ENCODE measurements around the gene NKX1-2. TPM values are rescaled to one million over a fixed set of nuclear protein-coding genes. Genes with fewer than 3 reads are reported as not detected.

Gene NKX1-2
- total RNA-seq, 1 donor from 2014 or later: not detected

DNA sequence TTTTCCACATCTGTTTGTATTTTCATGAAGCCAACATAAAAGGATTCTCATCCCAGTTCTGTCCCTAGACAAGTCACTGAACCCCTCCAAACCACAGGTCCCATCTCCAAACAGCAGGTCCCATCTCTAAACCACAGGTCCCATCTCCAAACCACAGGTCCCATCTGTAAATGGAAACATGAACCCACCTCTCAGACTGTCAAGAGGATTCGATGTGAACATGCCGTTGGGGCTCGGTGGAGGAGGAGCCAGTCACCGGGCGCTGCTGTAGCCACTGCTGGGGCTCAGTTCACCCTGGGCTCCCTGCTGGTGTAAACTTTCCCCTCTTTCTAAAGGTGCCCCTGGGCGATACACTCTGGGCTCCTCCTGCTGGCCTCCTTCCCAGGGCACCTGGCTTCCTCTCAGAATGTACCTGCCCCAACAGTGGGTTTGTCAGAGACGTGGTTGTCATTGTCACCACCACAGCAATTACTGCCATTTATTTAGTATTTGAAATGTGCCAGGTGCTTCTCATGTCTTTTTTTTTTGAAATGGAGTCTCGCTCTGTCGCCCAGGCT lies 24.8 kb upstream of the NKX1-2 start:
- no peaks in the 10 kb centered on the region for H3K27me3 Mint-ChIP-seq (ENCODE audit: low read depth)
- no peak for DNase-seq (ENCODE audit: low spot score in 2 of 2, unreplicated experiment in 2 of 2)
- H3K9me3 Mint-ChIP-seq: no peaks in the 10 kb centered on the region
- H3K4me1 Mint-ChIP-seq: peaks cover 4% of the 10 kb centered on the region
- H3K36me3 Mint-ChIP-seq: no peaks in the 10 kb centered on the region
- H3K27ac Mint-ChIP-seq: no peak overlapping the region
- TF ChIP-seq CTCF (IDR thresholded peaks at IDR 0.05; ENCODE audit: unreplicated experiment): no peak
- no peak overlapping the region for H3K4me3 Mint-ChIP-seq

GRCh38 chr10:124473070-124473469 lies 23.2 kb upstream of the NKX1-2 start:
- DNase-seq (ENCODE audit: low spot score in 2 of 2, unreplicated experiment in 2 of 2): no peak
- Mint-ChIP-seq H3K27me3 (ENCODE audit: low read depth) (no peaks in the 10 kb centered on the region), H3K4me1 (peaks cover 4% of the 10 kb centered on the region), H3K36me3 (no peaks in the 10 kb centered on the region), H3K4me3 (no peak overlapping the region), H3K27ac (no peak overlapping the region), H3K9me3 (no peaks in the 10 kb centered on the region)
- no peak for TF ChIP-seq CTCF (IDR thresholded peaks at IDR 0.05; ENCODE audit: unreplicated experiment)

- no peaks in the 10 kb centered on the region for H3K36me3 Mint-ChIP-seq
- DNase-seq (ENCODE audit: low spot score in 2 of 2, unreplicated experiment in 2 of 2): no peak
- H3K27me3 Mint-ChIP-seq (ENCODE audit: low read depth): no peaks in the 10 kb centered on the region
- no peak overlapping the region for H3K27ac Mint-ChIP-seq
- H3K4me1 Mint-ChIP-seq: no peaks in the 10 kb centered on the region
- H3K4me3 Mint-ChIP-seq: no peak overlapping the region
- H3K9me3 Mint-ChIP-seq: no peaks in the 10 kb centered on the region
- TF ChIP-seq CTCF (IDR thresholded peaks at IDR 0.05; ENCODE audit: unreplicated experiment): no peak
Measured at GRCh38 chr10:124472071-124472470, 22.2 kb upstream of the NKX1-2 start.

DNA sequence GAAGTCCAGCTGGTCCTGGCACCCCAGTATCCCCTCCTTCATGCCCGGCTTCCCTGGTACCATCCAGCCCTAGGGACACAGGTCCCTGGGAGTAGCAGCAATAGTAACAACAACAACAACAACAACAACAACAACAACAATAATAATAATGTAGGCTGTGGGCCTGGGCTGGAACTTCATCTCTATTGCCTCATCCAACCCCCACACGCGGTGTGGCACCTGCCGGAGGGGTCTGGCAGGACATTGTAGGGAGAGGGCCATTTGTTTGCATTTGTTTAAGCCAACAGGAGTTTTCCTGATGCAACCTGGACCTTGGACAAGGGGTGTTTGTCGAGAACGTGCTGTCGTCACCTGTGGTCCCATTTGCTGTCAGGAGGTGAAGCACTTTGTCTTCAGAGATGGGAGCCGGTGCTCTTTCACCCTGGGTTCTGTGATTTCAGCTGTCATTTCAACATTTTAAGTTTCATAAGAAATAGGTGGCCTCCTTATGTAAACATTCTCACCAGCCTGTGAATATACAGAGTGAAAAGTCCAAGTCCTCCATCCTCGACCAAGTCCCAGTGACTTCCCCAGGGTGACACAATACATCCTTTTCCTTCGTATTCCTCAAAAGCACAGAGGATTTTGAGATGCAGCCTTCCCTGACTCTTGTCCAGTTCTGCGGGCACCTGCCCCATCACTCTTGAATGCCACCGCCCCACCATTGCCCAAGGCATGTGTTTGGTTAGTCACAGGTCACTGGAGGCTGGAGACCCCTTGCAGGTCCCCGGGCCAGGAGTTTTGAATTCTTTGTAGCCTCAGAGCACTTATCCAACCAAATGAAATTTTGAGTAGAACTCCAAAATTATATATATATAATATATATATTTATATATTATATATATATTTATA lies 21.0 kb upstream of the NKX1-2 start:
- DNase-seq (ENCODE audit: low spot score in 2 of 2, unreplicated experiment in 2 of 2): no peak
- no peaks in the 10 kb centered on the region for H3K36me3 Mint-ChIP-seq
- H3K4me3 Mint-ChIP-seq: no peak overlapping the region
- H3K27ac Mint-ChIP-seq: no peak overlapping the region
- no peaks in the 10 kb centered on the region for H3K9me3 Mint-ChIP-seq
- no peak for TF ChIP-seq CTCF (IDR thresholded peaks at IDR 0.05; ENCODE audit: unreplicated experiment)
- H3K27me3 Mint-ChIP-seq (ENCODE audit: low read depth): no peaks in the 10 kb centered on the region
- no peaks in the 10 kb centered on the region for H3K4me1 Mint-ChIP-seq

DNA sequence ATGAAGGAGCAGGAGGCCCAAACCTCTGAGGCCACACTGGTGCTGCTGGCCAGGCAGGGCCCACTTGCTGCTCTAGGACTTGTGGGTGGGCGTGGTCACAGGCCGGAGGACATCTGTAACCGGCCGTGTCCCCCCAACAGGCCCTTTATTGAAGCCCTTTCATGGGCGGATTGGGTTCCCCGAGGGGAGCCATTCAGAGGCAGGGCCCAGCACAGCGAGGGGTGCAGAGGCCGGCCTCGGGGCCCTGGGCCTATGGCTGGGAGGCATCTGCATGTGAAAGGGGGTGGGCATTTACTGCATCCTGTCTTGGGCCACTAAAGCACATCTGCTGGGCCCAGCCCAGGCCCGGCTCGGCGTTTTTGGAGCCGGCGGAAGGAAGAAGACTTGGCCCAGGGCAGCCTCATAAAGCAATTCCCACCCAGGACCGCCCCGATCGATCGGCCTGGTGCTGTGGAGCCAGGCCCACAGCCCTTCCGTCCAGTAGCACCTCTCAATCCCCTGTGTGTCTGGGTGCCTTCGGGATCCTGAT lies 20.2 kb upstream of the NKX1-2 start:
- DNase-seq (ENCODE audit: low spot score in 2 of 2, unreplicated experiment in 2 of 2): no peak
- Mint-ChIP-seq H3K4me1 (no peaks in the 10 kb centered on the region), H3K9me3 (no peaks in the 10 kb centered on the region), H3K36me3 (no peaks in the 10 kb centered on the region), H3K27ac (no peak overlapping the region), H3K27me3 (ENCODE audit: low read depth) (no peaks in the 10 kb centered on the region), H3K4me3 (no peak overlapping the region)
- no peak for TF ChIP-seq CTCF (IDR thresholded peaks at IDR 0.05; ENCODE audit: unreplicated experiment)

Measured in mesothelial cell of epicardium (in vitro differentiated cells).